Muscle layer of duodenum (tissue), 2 donors: ENCODE data around the gene NSFL1C.
"Not testable (repeated sequence)": the region's sequence is repeated elsewhere in the genome, so short reads cannot be mapped to it uniquely, and the experiment has no call there.

Experiments used
- H3K27ac ChIP-seq: one replicate; pipeline ENCODE4 v1.7.0; 2013; ENCODE audit warnings: mild to moderate bottlenecking, low read length
- H3K27me3 ChIP-seq: one replicate; pipeline ENCODE4 v1.7.0; 2013; ENCODE audit warnings: low read depth, mild to moderate bottlenecking, control low read depth, low read length
- H3K36me3 ChIP-seq, 2 donors: one replicate each; pipeline ENCODE4 v1.7.0; 2013; ENCODE audit warnings: low read length in 2 of 2, control low read depth in 1 of 2, mild to moderate bottlenecking in 1 of 2; ENCODE audit not compliant: insufficient read depth in 2 of 2, control insufficient read depth in 1 of 2
- H3K4me1 ChIP-seq, 2 donors: one replicate each; pipeline ENCODE4 v1.7.0; 2013; ENCODE audit warnings: low read length in 2 of 2, mild to moderate bottlenecking in 2 of 2, control low read depth in 1 of 2, moderate library complexity in 1 of 2; ENCODE audit not compliant: insufficient read depth in 2 of 2, control insufficient read depth in 1 of 2
- H3K4me3 ChIP-seq, 2 donors: one replicate each; pipeline ENCODE4 v1.7.0; 2013; ENCODE audit warnings: low read length in 2 of 2, low read depth in 1 of 2, mild to moderate bottlenecking in 1 of 2
- H3K9me3 ChIP-seq, 2 donors: one replicate each; pipeline ENCODE4 v1.7.0; 2013; ENCODE audit warnings: low read length in 2 of 2, control low read depth in 1 of 2, mild to moderate bottlenecking in 1 of 2; ENCODE audit not compliant: control insufficient read depth in 1 of 2
- donor health status: healthy.

The NSFL1C gene

DNA sequence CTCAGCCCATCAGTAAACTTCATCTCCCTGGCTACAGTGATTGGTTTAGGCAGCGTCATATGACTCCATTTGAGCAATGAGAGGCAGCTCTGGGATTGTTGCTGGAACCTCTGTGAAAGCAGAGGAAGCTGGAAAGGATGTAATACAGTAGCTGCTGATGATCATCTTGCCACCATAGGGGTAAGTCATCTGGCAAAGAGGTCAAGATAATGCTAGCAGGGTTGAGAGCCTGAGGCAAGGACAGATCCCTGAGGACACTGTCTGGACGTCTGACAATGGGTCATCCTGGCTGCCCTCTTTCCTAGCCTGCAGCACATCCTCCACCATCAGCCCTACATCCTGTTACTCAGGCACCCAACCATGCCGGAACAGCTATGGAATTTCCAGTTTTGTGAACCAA lies 48.3 kb downstream of the NSFL1C start:
- Histone ChIP-seq H3K4me1 (no peaks in the 10 kb centered on the region), H3K9me3 (peaks cover 4 to 5% of the 10 kb centered on the region in 2 donors), H3K36me3 (no peaks in the 10 kb centered on the region), H3K27ac (no peak overlapping the region), H3K4me3 (no peak overlapping the region), H3K27me3 (no peaks in the 10 kb centered on the region)

DNA sequence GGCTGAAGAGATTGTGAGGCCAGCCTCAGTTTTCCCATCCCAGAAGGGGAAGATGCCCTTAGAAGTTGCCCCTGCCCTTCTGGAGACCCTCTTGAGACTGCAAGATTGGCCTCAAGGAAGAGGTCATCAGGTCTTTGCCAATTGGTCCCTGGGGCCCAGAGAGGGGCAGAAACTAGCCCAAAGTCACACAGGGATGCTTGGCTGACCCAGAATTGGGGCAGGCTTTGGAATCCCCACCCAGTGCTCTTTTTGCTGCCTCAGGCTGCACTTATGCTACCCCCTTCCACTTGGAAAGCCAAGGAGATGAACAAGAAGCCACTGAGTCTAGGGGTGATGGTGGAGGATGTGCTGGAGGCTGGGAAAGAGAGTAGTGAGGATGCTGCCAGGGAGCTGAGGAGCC lies 48.9 kb downstream of the NSFL1C start:
- no peaks in the 10 kb centered on the region for H3K27me3 ChIP-seq
- no peaks in the 10 kb centered on the region for H3K36me3 ChIP-seq
- H3K27ac ChIP-seq, result no peak overlapping the region
- H3K4me3 ChIP-seq, result no peak overlapping the region
- peaks cover 4 to 5% of the 10 kb centered on the region in 2 donors for H3K9me3 ChIP-seq
- no peaks in the 10 kb centered on the region for H3K4me1 ChIP-seq

DNA sequence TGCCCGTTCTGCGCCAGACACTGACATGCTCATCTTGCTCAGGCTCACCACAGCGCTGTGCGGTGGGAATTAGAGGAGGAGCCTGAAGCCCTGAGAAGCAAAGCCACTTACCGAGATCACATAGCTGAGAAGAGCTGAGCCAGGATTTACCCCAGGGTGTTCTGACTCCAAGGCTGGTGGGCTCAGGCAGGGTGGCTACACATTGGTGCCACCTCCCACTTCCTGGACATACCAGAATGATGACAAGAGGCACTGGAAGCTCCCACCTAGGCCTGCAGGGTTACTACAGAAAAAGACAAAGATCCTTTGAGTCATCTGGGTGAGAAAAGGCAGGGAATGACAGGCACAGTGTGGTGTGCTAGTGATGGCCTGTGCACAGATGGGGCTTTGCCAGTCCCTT lies 49.4 kb downstream of the NSFL1C start:
- Histone ChIP-seq H3K27me3 (no peaks in the 10 kb centered on the region), H3K4me1 (no peaks in the 10 kb centered on the region), H3K36me3 (no peaks in the 10 kb centered on the region), H3K4me3 (no peak overlapping the region), H3K27ac (no peak overlapping the region), H3K9me3 (peaks cover 4 to 5% of the 10 kb centered on the region in 2 donors)

DNA sequence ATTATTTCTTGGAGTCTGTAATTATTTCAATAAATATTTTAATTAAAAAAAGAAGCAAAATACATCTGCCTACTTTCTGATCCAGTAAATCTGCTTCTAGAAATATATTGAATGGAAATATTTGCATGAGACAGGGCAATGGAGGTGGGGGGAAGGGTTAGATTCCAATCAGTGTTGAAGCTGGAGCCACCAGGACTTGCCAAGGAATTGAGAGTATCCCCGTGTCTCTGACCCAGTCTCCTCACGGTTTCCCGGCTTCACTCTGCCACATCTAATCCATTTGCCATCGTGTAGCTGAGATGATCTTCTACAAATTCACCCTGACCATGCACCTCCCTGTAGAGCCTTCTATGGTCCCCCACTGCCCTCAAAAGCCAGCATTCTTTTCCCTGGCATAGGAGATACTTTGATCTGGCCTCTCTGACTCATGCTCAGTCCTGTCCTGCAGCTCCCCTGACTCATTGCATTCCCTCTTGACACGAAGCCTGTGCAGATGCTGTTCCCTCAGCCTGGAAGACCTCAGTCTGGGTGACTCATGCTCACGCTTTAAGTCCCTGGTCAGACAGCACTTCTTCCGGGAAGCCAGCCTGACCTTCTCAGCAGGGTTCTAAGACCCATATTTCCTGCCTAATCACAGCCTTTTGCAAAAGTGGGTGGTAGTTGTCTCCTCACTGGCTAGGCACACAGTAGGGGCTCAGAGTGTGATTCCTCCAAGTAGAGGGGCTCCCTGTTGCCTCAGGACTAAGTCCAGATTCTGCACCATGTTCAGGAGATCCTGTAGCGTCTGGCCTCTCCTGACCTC lies 50.8 kb downstream of the NSFL1C start:
- H3K27me3 ChIP-seq, result no peaks in the 10 kb centered on the region

DNA sequence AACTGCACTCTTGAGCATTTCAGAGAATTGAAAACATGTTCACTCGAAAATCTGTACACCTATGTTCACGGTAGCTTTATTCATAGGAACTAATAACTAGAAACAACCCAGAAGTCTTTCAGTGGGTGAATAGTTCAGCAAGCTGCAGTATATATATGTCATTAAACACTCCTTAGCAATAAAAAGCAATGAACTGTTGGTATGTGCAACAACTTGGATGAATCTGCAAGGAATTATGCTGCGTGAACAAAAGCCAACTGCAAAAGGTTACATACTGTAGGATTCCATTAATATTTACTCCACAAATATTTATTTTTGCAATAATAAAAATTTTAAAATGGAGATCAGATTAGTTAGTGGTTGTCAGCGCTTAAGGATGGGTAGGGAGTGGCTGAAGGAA lies 51.7 kb downstream of the NSFL1C start:
- no peaks in the 10 kb centered on the region for H3K9me3 ChIP-seq
- no peaks in the 10 kb centered on the region for H3K4me1 ChIP-seq
- no peaks in the 10 kb centered on the region for H3K27me3 ChIP-seq
- H3K36me3 ChIP-seq, result no peaks in the 10 kb centered on the region
- no peak overlapping the region for H3K4me3 ChIP-seq
- no peak overlapping the region for H3K27ac ChIP-seq

More for the DNA sequence above, 50.8 kb downstream of the NSFL1C start:
- no peak overlapping the region for H3K4me3 ChIP-seq
- H3K9me3 ChIP-seq, result peaks cover under 1 to 2% of the 10 kb centered on the region in 2 donors
- H3K4me1 ChIP-seq, result no peaks in the 10 kb centered on the region
- H3K27ac ChIP-seq, result no peak overlapping the region
- H3K36me3 ChIP-seq, result no peaks in the 10 kb centered on the region

DNA sequence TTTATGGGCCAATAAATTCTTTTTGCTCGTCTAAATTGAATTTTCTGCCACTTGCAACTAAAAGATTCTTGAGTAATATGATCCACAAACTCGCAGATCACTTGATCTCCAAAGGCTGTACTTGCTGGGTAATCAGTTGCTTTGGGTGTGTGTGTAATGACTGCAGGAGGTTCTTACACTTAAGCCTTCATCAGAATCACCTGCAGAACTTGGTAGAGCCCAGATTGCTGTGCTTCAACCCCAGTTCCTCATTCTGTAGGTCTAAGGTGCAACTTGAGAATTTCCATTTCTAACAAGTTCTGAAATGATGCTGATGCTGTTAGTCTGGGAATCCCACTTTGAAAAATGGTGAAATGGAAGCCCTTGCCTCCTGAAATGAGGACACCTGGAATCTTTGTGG lies 60.8 kb downstream of the NSFL1C start:
- Histone ChIP-seq H3K27me3 (no peaks in the 10 kb centered on the region), H3K36me3 (no peaks in the 10 kb centered on the region), H3K9me3 (no peaks in the 10 kb centered on the region), H3K4me3 (no peak overlapping the region), H3K27ac (no peak overlapping the region), H3K4me1 (no peaks in the 10 kb centered on the region)

DNA sequence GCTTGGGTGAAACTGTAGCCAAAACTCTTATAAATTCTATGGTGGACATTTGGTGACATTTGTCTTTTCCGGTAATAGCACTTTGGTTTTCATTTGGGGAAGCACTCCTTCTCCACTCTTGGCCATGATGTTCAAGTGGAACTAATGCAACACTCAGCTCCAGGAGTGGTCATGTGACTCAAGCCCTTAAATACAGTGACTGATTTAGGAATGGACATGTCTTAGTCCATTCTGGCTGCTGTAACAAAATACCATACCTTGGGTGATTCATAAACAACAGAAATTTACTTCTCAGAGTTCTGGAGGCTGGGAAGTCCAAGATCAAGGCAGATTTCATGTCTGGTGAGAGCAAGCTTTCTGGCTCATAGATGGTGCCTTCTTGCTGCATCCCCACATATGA lies 63.0 kb downstream of the NSFL1C start:
- no peaks in the 10 kb centered on the region for H3K9me3 ChIP-seq
- no peaks in the 10 kb centered on the region for H3K27me3 ChIP-seq
- H3K36me3 ChIP-seq, result no peaks in the 10 kb centered on the region
- H3K27ac ChIP-seq, result no peak overlapping the region
- H3K4me1 ChIP-seq, result no peaks in the 10 kb centered on the region
- H3K4me3 ChIP-seq, result no peak overlapping the region

DNA sequence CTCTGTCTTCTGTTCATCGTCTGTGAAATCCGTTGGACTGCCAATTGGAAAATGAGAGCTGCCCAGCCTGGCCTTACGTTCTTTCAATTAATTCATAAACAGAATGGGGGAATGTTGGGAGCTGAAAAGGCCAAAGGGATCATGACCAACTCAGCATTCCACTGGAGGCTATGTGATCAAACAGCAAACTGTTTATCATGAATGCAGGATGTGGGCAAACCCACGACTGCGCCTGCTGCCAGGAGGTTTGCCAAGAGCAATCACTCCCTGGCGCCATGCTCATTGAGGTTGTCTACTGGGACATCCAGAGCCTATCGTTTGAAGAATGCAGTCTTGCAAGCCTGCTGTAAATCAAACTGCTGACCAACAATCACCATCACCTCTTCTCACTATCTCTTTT lies 64.5 kb downstream of the NSFL1C start:
- Histone ChIP-seq H3K4me3 (no peak overlapping the region), H3K4me1 (no peaks in the 10 kb centered on the region), H3K27ac (no peak overlapping the region), H3K9me3 (no peaks in the 10 kb centered on the region), H3K27me3 (no peaks in the 10 kb centered on the region), H3K36me3 (no peaks in the 10 kb centered on the region)

DNA sequence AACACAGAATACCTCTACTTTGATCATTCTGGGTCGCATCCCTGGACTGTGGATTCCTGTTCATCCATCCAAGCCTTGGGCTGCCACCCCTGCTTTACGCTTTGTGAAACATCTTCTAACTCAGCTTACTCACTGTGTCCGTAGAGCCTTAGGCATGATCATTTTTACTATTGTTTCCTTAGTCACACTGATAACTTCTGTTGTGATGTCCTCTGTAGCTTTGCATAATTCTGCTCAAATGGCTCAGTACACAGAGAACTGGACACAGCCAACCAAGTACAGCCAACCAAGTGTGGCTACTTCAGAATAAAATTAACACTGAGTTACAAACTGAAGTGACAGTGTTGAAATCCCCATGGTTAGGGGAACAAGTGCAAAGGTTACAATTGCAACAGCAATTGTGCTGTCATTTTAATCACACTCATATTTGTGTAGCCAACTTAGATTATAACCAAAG lies 65.2 kb downstream of the NSFL1C start:
- Histone ChIP-seq H3K9me3 (no peaks in the 10 kb centered on the region), H3K36me3 (no peaks in the 10 kb centered on the region), H3K27ac (no peak overlapping the region), H3K4me1 (no peaks in the 10 kb centered on the region), H3K27me3 (no peaks in the 10 kb centered on the region), H3K4me3 (no peak overlapping the region)

DNA sequence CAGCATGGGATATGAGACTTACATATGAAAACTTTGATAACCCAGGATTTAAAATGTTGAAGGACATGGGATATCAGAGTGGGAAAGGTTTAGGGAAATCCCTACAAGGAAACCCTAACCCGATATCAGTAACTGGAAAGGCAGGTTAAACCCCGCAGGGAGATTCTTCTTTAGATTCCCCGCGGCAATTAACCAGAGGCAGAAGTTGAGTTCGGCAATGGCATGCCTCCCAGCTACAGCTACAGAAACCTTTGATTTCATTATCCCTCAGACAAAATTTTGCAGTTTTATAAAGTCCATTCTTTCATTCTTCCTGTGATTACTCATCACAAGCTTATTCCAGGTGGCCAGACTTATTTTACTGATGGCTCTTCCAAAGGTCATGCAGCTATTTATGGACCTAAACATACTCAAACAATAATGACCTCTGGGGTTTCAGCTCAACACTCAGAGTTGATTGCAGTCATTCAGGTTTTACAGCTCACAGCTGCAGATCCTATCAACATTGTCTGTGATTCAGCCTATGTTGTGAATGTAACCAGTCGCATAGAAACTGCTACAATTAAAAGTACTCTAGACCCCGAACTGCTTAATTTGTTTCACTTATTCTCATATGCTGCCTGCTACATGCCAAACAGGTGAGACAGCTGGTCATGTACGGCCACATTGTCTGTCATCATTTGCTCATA lies 66.8 kb downstream of the NSFL1C start:
- not testable (repeated sequence) for H3K4me3 ChIP-seq, H3K27me3 ChIP-seq, H3K36me3 ChIP-seq, H3K4me1 ChIP-seq, H3K27ac ChIP-seq, H3K9me3 ChIP-seq

DNA sequence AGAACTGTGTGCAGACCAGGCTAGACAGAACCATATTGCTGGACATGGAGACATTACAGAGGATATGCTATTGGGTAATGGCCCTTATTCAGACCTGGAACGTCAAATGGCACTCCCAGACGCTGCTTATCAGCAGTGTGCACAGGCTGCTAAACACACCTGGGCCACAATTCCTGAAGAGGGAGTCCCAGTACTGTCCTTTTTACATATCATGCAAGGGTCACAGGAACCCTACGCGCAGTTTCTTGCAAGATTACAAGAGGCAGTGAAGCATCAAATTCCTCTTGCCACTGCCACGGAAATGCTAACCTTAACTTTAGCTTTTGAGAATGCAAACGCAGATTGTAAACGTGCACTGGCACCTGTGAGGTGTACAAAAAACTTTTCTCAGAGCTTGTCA lies 68.5 kb downstream of the NSFL1C start:
- H3K27ac ChIP-seq, H3K36me3 ChIP-seq: not testable (repeated sequence)

More for the DNA sequence above, 68.5 kb downstream of the NSFL1C start:
- not testable (repeated sequence) for H3K4me1 ChIP-seq, H3K4me3 ChIP-seq, H3K9me3 ChIP-seq, H3K27me3 ChIP-seq
